Measurements from ENCODE around the gene SNHG17. TPM values are rescaled to one million over a fixed set of nuclear protein-coding genes. Genes with fewer than 3 reads are reported as not detected.

SNHG17 gene
- total and polyA plus RNA-seq, 2 of the 4 experiments (the other 2 are of a cell fraction), result 5.4 to 38.2 TPM

- intact Hi-C loops (cut with micrococcal nuclease), result no loop called here
- Histone ChIP-seq H3K9ac (ENCODE audit: low read depth, low read length) (peak overlapping the region; percentile 74), H3K56ac (ENCODE audit: extremely low read depth, insufficient read depth, low read length) (no peak overlapping the region), H3K18ac (ENCODE audit: low read depth, low read length) (no peak overlapping the region), H2BK15ac (ENCODE audit: low read depth, low read length) (no peak overlapping the region), H3K36me3 (ENCODE audit: control insufficient read depth, insufficient read depth, low read length) (peaks cover 47% of the 10 kb centered on the region), H2AK9ac (replicated peaks; ENCODE audit: low read depth, low read length, poor library complexity) (no peak overlapping the region), H2AFZ (replicated peaks; ENCODE audit: low read length, poor library complexity) (no peak overlapping the region), H4K20me1 (ENCODE audit: insufficient read depth, low read length) (peaks cover 56% of the 10 kb centered on the region), H4K5ac (ENCODE audit: low read depth, low read length) (no peak overlapping the region), H3K4me1 (ENCODE audit: control insufficient read depth, insufficient read depth, low read length) (peaks cover 7% of the 10 kb centered on the region), H3K9me3 (ENCODE audit: control insufficient read depth, insufficient read depth, low read length) (no peaks in the 10 kb centered on the region), H2AK5ac (ENCODE audit: low read depth, low read length) (0 out of 2 replicates have a peak overlapping the region, but pooled peaks have one; percentile 2), H3K23ac (ENCODE audit: low read depth, low read length) (peak overlapping the region; percentile 82; the same call in 1 of the 2 replicates), H2BK120ac (ENCODE audit: low read depth, low read length) (no peak overlapping the region), H3K4me3 (ENCODE audit: insufficient read depth, low read depth, low read length) (peak overlapping the region; percentile 63; the same call in 1 of the 2 replicates), H3K14ac (replicated peaks; ENCODE audit: low read depth, low read length) (no peak overlapping the region), H3K27me3 (ENCODE audit: control insufficient read depth, insufficient read depth, low read length) (no peaks in the 10 kb centered on the region), H2BK5ac (ENCODE audit: low read depth, low read length, poor library complexity, severe bottlenecking) (no peak overlapping the region), H3K4me2 (ENCODE audit: low read depth, low read length) (peak overlapping the region; percentile 87), H3K79me1 (ENCODE audit: low read depth in 1 of 2, low read length in 2 of 2) (peaks cover 4 to 59% of the 10 kb centered on the region in 2 experiments; a peak in 3 of 4 replicates), H3K9me1 (ENCODE audit: insufficient read depth, low read length) (peaks cover 20% of the 10 kb centered on the region; the same call in 1 of the 2 replicates), H3K27ac (ENCODE audit: insufficient read depth, low read length) (no peak overlapping the region), H4K8ac (ENCODE audit: low read depth in 2 of 2, low read length in 2 of 2) (no peak overlapping the region), H2BK20ac (ENCODE audit: low read depth, low read length) (no peak overlapping the region), H3K4ac (ENCODE audit: low read depth, low read length) (peak overlapping the region; percentile 79; the same call in 1 of the 2 replicates), H4K91ac (ENCODE audit: insufficient read depth, low read depth, low read length) (no peak overlapping the region)
- ATAC-seq (ENCODE audit: low read depth) (no peak), DNase-seq (no peak)
- dilution Hi-C loops (cut with HindIII; ENCODE audit: low sequenced_read_pairs, unreplicated experiment), result no loop called here
- no TSS peak for BruUV-seq (replicated peaks)
- ChIA-PET CTCF (interaction anchor here (1.1 to 2.2 kb wide), 2 partner anchors 12 to 14 kb away, joined by 3 to 12 read pairs; no protein-coding TSS in a partner anchor), POLR2A (ENCODE audit: unreplicated experiment) (no interaction called here)
- TF ChIP-seq RFX5 (IDR thresholded peaks at IDR 0.05; ENCODE audit: low read depth, low read length) (no peak), SMC3 (IDR thresholded peaks at IDR 0.05; ENCODE audit: low read depth, low read length) (no peak), RAD21 (IDR thresholded peaks at IDR 0.05; ENCODE audit: low read length) (no peak), FOS (IDR thresholded peaks at IDR 0.05; ENCODE audit: low read depth, low read length) (no peak), POLR2A (IDR thresholded peaks at IDR 0.05; ENCODE audit: low read depth, low read length) (no peak), MAZ (IDR thresholded peaks at IDR 0.05; ENCODE audit: borderline replicate concordance, low read depth, low read length) (no peak), ELK1 (IDR thresholded peaks at IDR 0.05; ENCODE audit: borderline replicate concordance, low read depth, low read length) (no peak), CTCF (conservative IDR thresholded peaks at IDR 0.05; ENCODE audit: low read depth, low read length) (no peak)
- WGBS, 2 experiments (ENCODE audit: extremely low coverage in 2 of 2, insufficient read length in 1 of 2), result 100% methylated on average over 1 of the region's 9 CpGs; no CpG with 5 or more reads in 1 of the 2 experiments
- in situ Hi-C loops (cut with MboI; ENCODE audit: low sequenced_read_pairs), result no loop called here
Observed at GRCh38 chr20:38433304-38433972, 1.7 kb downstream of the SNHG17 start.
